PC-3 (cell line): ENCODE measurements around the gene EXOC2.

ENCODE experiments used
- EZH2 ChIP-seq: fragments of 300-600 bp; sonication (generic); IDR thresholded peaks from one replicate; pipeline ENCODE4 v1.6.1; 2017; ENCODE audit warnings: antibody characterized with exemption, mild to moderate bottlenecking, low read length; ENCODE audit not compliant: unreplicated experiment
- EZH2phosphoT487 ChIP-seq: fragments of 300-600 bp; sonication (generic); IDR thresholded peaks from 2 replicates; pipeline ENCODE4 v1.6.1; 2018; ENCODE audit warnings: mild to moderate bottlenecking, antibody characterized with exemption, low read length, borderline replicate concordance
- TF ChIP-seq, protein P1 (sequence below): fragments of 300-600 bp; sonication (generic); conservative IDR thresholded peaks from 2 replicates; pipeline ENCODE4 v1.5.1; 2017; ENCODE audit warnings: antibody characterized with exemption, low read depth, mild to moderate bottlenecking, low read length

DNA sequence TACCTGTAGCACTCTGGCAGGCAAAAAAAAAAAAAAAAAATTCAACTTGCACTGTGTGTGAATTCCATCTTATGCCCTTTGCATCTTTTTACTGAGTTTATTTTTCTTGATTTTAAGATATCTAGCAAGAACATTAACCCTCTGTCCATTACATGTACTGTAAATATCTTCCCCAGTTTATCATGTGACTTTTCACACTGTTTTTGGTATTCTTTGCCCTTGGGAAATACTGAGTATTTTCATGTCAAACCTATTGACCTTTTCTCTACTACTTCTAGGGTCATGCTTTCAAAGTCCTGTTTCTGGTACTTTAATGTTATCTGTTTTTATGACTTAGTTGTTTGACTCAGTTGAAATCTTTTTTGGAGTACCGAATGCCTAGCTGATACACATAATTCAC is 35.2 kb downstream of the EXOC2 start:
- TF ChIP-seq, protein P1, sequence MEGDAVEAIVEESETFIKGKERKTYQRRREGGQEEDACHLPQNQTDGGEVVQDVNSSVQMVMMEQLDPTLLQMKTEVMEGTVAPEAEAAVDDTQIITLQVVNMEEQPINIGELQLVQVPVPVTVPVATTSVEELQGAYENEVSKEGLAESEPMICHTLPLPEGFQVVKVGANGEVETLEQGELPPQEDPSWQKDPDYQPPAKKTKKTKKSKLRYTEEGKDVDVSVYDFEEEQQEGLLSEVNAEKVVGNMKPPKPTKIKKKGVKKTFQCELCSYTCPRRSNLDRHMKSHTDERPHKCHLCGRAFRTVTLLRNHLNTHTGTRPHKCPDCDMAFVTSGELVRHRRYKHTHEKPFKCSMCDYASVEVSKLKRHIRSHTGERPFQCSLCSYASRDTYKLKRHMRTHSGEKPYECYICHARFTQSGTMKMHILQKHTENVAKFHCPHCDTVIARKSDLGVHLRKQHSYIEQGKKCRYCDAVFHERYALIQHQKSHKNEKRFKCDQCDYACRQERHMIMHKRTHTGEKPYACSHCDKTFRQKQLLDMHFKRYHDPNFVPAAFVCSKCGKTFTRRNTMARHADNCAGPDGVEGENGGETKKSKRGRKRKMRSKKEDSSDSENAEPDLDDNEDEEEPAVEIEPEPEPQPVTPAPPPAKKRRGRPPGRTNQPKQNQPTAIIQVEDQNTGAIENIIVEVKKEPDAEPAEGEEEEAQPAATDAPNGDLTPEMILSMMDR: no peak
- no peak for TF ChIP-seq EZH2
- no peak for TF ChIP-seq EZH2phosphoT487
